ENCODE data around the gene PHLDB1. TPM values are rescaled to one million over a fixed set of nuclear protein-coding genes. Genes with fewer than 3 reads are reported as not detected.

Gene PHLDB1
- total RNA-seq, 1 experiment from 2014 or later, result 48.7 TPM

DNA sequence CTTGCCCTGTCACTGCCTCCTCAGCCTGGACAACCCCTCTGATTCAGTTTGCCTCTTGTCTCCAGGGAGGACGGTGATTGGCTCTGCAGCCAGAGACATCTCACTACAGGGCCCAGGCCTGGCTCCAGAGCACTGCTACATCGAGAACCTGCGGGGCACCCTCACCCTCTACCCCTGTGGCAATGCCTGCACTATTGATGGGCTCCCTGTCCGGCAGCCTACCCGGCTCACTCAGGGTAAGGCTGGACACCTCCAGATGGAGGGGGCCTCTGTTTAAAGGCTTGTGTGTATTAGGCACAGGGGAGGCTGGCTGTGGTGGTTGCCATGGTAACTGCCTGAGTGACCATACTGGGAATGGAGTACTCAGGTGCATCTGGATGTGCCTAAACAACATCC is 8.6 kb downstream of the PHLDB1 start:
- ChIA-PET POLR2A (ENCODE audit: low non-redundant PET) (no interaction called here), CTCF (no interaction called here)
- H3K9me3 ChIP-seq (ENCODE audit: low read depth, low read length, poor library complexity, severe bottlenecking), result no peaks in the 10 kb centered on the region
- no peak overlapping the region for H3K4me3 ChIP-seq (ENCODE audit: low read depth, low read length, poor library complexity, severe bottlenecking)
- H3K36me3 ChIP-seq (ENCODE audit: insufficient read depth, low read length, poor library complexity, severe bottlenecking), result no peaks in the 10 kb centered on the region
- H3K4me1 ChIP-seq (ENCODE audit: insufficient read depth, low read length, poor library complexity, severe bottlenecking), result peaks cover 28% of the 10 kb centered on the region
- no peaks in the 10 kb centered on the region for H3K27me3 ChIP-seq (replicated peaks; ENCODE audit: insufficient read depth, low read depth, low read length, poor library complexity)
- BruUV-seq (replicated peaks), result no TSS peak
- no peak for DNase-seq (ENCODE audit: low spot score)
- H3K27ac ChIP-seq (ENCODE audit: low read depth, low read length, poor library complexity, severe bottlenecking), result peak overlapping the region; percentile 10
- intact Hi-C loops (cut with micrococcal nuclease; ENCODE audit: unreplicated experiment), result no loop called here
- TF ChIP-seq, protein P1, sequence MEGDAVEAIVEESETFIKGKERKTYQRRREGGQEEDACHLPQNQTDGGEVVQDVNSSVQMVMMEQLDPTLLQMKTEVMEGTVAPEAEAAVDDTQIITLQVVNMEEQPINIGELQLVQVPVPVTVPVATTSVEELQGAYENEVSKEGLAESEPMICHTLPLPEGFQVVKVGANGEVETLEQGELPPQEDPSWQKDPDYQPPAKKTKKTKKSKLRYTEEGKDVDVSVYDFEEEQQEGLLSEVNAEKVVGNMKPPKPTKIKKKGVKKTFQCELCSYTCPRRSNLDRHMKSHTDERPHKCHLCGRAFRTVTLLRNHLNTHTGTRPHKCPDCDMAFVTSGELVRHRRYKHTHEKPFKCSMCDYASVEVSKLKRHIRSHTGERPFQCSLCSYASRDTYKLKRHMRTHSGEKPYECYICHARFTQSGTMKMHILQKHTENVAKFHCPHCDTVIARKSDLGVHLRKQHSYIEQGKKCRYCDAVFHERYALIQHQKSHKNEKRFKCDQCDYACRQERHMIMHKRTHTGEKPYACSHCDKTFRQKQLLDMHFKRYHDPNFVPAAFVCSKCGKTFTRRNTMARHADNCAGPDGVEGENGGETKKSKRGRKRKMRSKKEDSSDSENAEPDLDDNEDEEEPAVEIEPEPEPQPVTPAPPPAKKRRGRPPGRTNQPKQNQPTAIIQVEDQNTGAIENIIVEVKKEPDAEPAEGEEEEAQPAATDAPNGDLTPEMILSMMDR (conservative IDR thresholded peaks at IDR 0.05; ENCODE audit: low read depth, low read length), result no peak
- TF ChIP-seq EZH2 (IDR thresholded peaks at IDR 0.05; ENCODE audit: borderline replicate concordance, low read depth, low read length, poor library complexity, severe bottlenecking), result no peak

DNA sequence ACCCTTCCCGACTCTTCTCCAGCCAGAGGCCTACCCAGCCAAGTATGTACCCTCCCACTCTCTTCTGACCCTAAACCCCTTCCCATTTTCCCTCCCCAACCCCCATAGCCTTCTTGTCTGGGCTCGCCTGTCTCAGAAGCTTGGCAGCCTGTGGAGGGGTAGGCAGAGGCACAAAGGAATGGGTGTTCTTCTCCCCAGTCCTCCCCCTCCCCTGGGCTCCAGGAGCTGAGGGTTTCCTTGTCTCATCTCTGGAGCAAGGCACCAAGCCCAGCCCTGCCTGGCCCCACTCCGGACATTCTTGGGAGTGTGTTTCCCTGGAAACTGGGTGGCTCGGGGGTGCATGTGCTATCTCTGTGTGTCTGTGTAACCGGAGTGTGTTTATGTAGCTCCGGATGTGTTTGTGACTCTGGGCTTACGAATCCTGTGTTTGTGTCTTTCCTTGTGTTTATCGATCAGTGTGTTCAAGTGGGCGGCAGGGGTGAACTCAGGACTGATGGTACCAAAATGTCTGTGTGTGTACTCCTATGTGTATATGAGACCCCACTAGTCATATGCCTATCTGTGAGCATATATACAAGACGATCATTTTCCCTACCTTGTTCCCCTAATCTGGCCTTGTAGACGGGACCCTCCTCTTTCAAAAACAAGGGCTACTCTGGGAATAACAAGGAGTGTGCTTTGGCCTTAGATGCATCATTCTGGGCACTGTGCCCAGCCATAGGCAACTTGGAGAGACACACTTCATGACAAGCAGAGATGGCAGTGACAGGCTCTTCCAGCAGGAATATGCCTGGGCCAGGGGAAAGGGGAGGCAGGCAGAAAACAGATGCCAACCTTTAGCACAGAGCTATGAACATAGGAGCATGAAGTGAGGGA is 10.9 kb downstream of the PHLDB1 start:
- no peaks in the 10 kb centered on the region for H3K9me3 ChIP-seq (ENCODE audit: low read depth, low read length, poor library complexity, severe bottlenecking)
- CTCF ChIA-PET, result interaction anchor here (0.6 to 1.3 kb wide), 2 partner anchors 23 to 43 kb away, joined by 3 read pairs; no protein-coding TSS in a partner anchor
- no peaks in the 10 kb centered on the region for H3K36me3 ChIP-seq (ENCODE audit: insufficient read depth, low read length, poor library complexity, severe bottlenecking)
- TF ChIP-seq, protein P1 (conservative IDR thresholded peaks at IDR 0.05; ENCODE audit: low read depth, low read length), result no peak
- no peak for TF ChIP-seq EZH2 (IDR thresholded peaks at IDR 0.05; ENCODE audit: borderline replicate concordance, low read depth, low read length, poor library complexity, severe bottlenecking)
- POLR2A ChIA-PET (ENCODE audit: low non-redundant PET), result no interaction called here
- peaks cover 45% of the 10 kb centered on the region for H3K4me1 ChIP-seq (ENCODE audit: insufficient read depth, low read length, poor library complexity, severe bottlenecking)
- intact Hi-C loops (cut with micrococcal nuclease; ENCODE audit: unreplicated experiment), result no loop called here
- no peak for DNase-seq (ENCODE audit: low spot score)
- H3K27me3 ChIP-seq (replicated peaks; ENCODE audit: insufficient read depth, low read depth, low read length, poor library complexity), result no peaks in the 10 kb centered on the region
- no TSS peak for BruUV-seq (replicated peaks)
- no peak overlapping the region for H3K4me3 ChIP-seq (ENCODE audit: low read depth, low read length, poor library complexity, severe bottlenecking)
- peak overlapping the region; percentile 38 for H3K27ac ChIP-seq (ENCODE audit: low read depth, low read length, poor library complexity, severe bottlenecking)

DNA sequence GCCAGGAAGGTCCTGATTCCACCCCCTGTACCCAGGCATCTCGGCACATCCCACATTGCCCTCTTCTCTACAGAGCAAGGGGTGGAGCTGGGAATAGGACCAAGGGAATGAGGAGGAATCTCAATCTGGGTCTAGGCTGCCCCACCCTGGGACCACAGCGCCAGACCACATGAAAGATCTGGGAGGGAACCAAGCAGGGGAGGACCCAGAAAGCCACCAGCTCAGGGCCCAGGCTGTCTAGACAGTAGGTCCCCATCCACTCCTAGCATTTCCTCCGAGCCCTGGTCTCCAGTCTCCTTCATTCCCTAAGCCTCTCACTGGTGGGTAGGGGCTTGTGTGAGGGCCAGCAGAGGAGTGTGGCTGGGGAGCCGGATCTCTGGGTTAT is 11.6 kb downstream of the PHLDB1 start:
- CTCF ChIA-PET, result interaction anchor here (0.6 to 3.0 kb wide), 3 partner anchors 8 to 44 kb away, joined by 3 to 10 read pairs (median 3); no protein-coding TSS in a partner anchor
- BruUV-seq (replicated peaks), result no TSS peak
- POLR2A ChIA-PET (ENCODE audit: low non-redundant PET), result no interaction called here
- intact Hi-C loops (cut with micrococcal nuclease; ENCODE audit: unreplicated experiment), result no loop called here
- H3K36me3 ChIP-seq (ENCODE audit: insufficient read depth, low read length, poor library complexity, severe bottlenecking), result no peaks in the 10 kb centered on the region
- no peak for TF ChIP-seq EZH2 (IDR thresholded peaks at IDR 0.05; ENCODE audit: borderline replicate concordance, low read depth, low read length, poor library complexity, severe bottlenecking)
- TF ChIP-seq, protein P1 (conservative IDR thresholded peaks at IDR 0.05; ENCODE audit: low read depth, low read length), result no peak
- H3K27ac ChIP-seq (ENCODE audit: low read depth, low read length, poor library complexity, severe bottlenecking), result peak overlapping the region; percentile 38
- no peaks in the 10 kb centered on the region for H3K9me3 ChIP-seq (ENCODE audit: low read depth, low read length, poor library complexity, severe bottlenecking)
- H3K27me3 ChIP-seq (replicated peaks; ENCODE audit: insufficient read depth, low read depth, low read length, poor library complexity), result no peaks in the 10 kb centered on the region
- H3K4me3 ChIP-seq (ENCODE audit: low read depth, low read length, poor library complexity, severe bottlenecking), result no peak overlapping the region
- H3K4me1 ChIP-seq (ENCODE audit: insufficient read depth, low read length, poor library complexity, severe bottlenecking), result peaks cover 46% of the 10 kb centered on the region
- no peak for DNase-seq (ENCODE audit: low spot score)

Measured in A673 (cell line).